22Rv1 (cell line): ENCODE measurements around the gene EPS8L2.
A peak's percentile ranks its signal among the peaks of the same experiment; 100 is the strongest.

Experiments used
- H3K27ac ChIP-seq: fragments of 450-650 bp; 2 replicates; pipeline ENCODE4 v1.5.1; 2017
- CTCF ChIP-seq: fragments of 450-650 bp; IDR thresholded peaks from 2 replicates; pipeline ENCODE4 v1.5.1; 2017; ENCODE audit warnings: mild to moderate bottlenecking
- ZFX ChIP-seq: fragments of 450-650 bp; IDR thresholded peaks from 2 replicates; pipeline ENCODE4 v1.6.1; 2017; ENCODE audit warnings: antibody characterized with exemption, borderline replicate concordance

EPS8L2 gene

GRCh38 chr11:748007-748359 lies 42.0 kb downstream of the EPS8L2 start:
- peak overlapping the region; percentile 66 for H3K27ac ChIP-seq
- TF ChIP-seq CTCF (no peak), ZFX (no peak)

GRCh38 chr11:749731-750130 lies 43.7 kb downstream of the EPS8L2 start:
- TF ChIP-seq ZFX: no peak
- no peak for TF ChIP-seq CTCF
- no peak overlapping the region for H3K27ac ChIP-seq

GRCh38 chr11:760236-760635 lies 54.2 kb downstream of the EPS8L2 start:
- TF ChIP-seq CTCF (no peak), ZFX (no peak)
- no peak overlapping the region for H3K27ac ChIP-seq

- no peak for TF ChIP-seq CTCF
- no peak for TF ChIP-seq ZFX
- H3K27ac ChIP-seq: peak overlapping the region; percentile 60; the same call in 1 of the 2 replicates
Measured at GRCh38 chr11:761526-762108, 55.6 kb downstream of the EPS8L2 start.

GRCh38 chr11:762421-763072 lies 56.5 kb downstream of the EPS8L2 start:
- H3K27ac ChIP-seq: peak overlapping the region; percentile 60
- TF ChIP-seq CTCF: 0 out of 2 replicates have a peak, but pooled peaks have one; percentile 6
- TF ChIP-seq ZFX: no peak

GRCh38 chr11:763073-763463 lies 57.0 kb downstream of the EPS8L2 start:
- peak overlapping the region; percentile 60 for H3K27ac ChIP-seq

More at GRCh38 chr11:763073-763463, 57.0 kb downstream of the EPS8L2 start:
- TF ChIP-seq ZFX (no peak), CTCF (no peak)
